GM21526 (cell line): ENCODE data around the gene ANTKMT.

Source experiments
- ATAC-seq: cut with Tn5 transposase; IDR thresholded peaks from one replicate; pipeline ENCODE4 v1.9.1; 2021; ENCODE audit warnings: moderate library complexity; ENCODE audit not compliant: unreplicated experiment, low FRiP score

ANTKMT gene

DNA sequence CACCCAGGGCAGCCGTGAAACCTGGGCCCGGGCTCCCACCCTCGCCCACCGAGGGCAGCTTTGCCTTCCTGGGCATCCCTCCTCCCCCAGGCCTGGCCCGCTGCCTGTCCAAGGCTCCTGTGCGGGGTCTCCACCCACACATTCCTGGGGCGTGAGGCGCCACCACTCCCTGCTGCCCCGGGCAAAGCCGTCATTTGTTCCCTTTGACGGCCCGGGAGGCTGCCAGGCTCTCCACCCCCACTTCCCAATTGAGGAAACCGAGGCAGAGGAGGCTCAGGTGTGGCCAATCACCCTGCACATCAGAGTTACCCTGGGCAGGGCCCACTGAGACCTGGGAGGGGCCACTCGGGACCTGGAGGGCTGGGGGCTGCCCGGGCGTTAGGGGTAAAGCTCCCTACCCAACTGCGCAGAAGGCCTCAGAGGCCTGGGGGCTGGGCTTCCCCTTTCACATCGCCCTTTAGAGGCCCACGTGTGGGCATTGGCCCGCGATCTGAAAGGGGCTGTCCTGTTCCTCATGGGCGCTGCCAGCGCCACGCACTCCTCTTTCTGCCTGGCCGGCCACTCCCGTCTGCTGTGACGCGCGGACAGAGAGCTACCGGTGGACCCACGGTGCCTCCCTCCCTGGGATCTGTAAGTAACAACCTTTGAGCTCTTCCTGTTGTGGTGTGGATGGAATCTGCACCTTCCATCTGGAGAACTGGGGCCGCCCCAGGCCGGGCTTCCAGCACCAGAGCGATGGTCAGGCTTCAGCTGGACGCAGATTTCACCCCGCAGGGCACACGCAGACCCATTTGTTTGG is 39.8 kb downstream of the ANTKMT start, which contains the start of gene MSLN:
TSS of gene MSLN (plus strand) at position 190 of the 799 bp plus-strand sequence. CDS start 1,947 bp downstream, outside the sequence.
- ATAC-seq, result no peak

DNA sequence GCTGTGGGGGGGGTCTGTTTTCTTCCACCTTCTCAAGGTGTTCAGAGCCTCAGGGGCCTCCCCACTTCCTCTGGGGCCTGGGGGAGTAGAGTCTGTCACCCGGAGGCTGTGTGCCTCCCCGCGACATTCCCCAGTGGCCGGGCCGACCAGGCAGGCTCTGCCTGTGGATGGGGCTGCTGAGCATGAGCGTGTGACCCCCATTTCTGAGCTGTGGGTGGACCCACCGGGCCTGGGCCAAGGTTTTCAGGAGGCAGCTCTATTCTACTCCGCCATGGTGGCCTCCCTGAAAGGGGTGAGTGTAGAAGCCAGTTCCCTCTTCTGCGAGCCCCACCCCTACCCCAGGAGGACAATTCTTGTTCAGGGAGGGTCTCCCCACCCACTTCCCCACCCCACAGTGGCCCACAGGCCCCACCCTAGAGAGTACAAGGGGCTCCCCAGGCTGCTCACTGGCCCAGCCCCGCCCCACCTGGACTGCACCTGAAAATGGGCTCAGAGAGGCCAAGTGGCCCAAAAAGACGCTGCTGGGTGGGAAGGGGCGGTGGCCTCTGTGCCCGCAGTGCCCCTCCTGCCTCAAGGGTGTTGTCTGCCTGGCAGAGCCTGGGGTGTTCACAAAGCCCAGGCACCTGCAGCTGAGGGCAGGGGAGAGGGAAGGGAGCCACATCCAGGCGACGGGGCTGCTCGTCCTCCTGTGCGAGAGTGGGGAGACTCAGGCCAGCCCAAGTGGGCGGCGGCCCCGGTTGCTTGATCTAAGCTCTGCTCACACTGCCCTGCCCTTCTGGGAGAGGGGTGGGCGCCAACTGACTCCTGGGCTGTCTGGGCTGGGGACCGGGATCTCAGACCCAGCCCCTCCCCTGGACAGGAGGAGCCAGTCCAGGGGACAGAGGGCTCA is 40.9 kb downstream of the ANTKMT start:
- ATAC-seq, result no peak

DNA sequence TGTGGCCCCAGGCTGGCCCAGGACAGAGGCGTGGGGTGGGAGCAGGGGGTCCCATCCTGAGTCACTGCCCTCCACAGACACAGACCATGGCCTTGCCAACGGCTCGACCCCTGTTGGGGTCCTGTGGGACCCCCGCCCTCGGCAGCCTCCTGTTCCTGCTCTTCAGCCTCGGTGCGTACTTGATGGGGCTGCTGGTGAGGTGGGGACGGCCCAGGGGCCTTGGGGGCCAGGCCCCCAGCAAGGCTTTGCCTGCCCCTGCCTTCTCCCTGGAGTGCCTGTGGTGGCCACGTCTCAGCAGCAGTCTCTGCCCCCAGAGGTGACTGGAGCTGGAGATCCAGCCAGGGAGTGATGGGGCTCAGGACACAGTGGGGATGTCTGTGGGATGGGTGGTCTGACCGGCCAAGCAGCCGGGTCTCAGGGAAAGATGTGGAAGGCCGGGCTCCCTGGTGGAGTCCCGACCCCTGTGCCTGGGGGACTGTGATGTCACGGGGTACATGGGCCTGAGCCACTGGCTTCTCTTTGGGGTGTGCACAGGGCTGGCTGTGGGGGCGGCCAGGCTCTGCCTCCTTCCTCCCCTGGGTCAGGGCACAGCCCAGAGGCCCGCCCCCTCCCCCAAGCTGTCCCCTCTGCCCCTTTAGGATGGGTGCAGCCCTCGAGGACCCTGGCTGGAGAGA is 41.8 kb downstream of the ANTKMT start:
- no peak for ATAC-seq

DNA sequence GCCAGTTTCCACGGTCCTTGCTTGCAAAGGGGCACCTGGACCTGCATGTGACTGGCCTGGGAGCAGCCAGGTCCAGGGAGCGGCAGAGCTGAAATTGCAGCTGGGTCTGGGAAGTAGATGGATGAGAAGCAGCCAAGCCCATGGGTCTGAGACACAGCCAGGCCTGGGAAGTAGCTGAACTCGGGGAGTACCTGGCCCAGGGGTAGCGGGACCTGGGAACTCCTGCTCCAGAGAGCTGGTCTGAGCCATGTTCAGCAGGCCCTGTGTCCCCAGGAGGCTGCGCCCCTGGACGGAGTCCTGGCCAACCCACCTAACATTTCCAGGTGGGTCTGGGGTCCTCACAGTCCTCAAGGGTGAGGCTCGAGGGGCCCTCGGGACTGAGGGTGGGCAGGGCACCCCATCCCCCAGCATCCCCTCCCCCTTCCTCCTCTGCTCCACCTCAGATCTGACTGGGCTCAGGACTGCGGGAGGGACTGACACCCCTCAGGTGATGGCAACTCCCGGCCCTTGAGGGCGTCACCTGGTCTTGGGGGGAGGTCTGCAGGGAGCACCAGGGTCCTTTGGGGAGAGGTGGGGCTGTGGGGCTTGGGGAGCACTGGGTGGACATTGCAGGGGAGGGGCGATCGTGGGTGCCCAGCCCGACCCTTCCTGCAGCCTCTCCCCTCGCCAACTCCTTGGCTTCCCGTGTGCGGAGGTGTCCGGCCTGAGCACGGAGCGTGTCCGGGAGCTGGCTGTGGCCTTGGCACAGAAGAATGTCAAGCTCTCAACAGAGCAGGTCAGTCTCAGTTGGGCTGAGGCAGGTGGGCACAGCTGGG is 42.6 kb downstream of the ANTKMT start:
- ATAC-seq, result no peak

DNA sequence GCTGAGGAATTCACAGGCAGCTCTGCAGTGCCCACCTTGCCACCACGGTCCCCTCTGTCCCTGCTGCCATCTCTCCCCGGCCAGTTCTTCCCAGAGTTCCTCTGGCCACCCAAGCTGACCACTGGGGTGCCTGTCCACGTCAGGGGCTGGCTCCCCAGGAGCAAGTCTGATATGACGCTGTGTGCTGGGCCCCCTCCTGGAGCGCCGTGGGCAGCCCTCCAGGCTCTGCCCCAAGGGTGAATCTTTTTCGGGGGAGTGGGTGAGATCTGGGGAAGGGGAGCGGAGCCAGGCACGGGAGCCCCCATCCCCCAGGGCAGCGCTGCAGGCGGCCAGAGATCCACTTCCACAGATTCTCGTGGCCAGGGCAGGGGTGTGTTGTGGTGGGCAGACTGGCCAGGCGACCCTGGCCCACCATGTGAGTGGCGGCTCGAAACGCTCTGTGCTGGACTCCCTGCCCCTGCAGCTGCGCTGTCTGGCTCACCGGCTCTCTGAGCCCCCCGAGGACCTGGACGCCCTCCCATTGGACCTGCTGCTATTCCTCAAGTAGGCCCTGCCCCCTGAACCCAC is 43.3 kb downstream of the ANTKMT start:
- ATAC-seq, result no peak

DNA sequence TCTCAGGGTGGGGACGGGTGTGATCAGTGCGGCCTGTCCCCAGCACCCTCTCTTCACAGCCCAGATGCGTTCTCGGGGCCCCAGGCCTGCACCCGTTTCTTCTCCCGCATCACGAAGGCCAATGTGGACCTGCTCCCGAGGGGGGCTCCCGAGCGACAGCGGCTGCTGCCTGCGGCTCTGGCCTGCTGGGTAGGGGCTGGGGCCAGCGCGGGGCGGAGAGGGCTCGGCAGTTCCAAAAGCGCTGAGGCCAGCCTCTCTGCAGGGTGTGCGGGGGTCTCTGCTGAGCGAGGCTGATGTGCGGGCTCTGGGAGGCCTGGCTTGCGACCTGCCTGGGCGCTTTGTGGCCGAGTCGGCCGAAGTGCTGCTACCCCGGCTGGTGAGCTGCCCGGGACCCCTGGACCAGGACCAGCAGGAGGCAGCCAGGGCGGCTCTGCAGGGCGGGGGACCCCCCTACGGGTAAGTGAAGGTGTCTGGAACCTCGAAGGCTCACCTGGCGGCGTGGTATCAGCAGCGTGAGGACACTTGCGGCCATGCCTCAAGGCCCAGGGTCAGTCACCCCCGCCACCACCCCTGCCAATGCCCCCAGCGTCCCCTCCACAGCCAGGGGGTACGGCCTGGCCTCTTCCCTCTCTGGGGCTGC is 44.0 kb downstream of the ANTKMT start:
- ATAC-seq, result no peak

DNA sequence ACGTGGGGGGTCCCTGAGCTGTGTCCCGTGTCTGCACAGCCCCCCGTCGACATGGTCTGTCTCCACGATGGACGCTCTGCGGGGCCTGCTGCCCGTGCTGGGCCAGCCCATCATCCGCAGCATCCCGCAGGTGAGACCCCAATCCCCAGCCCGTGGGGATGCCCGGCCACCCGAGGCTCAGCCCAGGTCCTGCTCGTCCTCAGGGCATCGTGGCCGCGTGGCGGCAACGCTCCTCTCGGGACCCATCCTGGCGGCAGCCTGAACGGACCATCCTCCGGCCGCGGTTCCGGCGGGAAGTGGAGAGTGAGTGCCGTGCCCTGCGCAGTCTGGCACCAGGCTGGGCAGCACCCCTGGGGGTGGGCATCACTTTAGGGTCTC is 44.5 kb downstream of the ANTKMT start:
- no peak for ATAC-seq

DNA sequence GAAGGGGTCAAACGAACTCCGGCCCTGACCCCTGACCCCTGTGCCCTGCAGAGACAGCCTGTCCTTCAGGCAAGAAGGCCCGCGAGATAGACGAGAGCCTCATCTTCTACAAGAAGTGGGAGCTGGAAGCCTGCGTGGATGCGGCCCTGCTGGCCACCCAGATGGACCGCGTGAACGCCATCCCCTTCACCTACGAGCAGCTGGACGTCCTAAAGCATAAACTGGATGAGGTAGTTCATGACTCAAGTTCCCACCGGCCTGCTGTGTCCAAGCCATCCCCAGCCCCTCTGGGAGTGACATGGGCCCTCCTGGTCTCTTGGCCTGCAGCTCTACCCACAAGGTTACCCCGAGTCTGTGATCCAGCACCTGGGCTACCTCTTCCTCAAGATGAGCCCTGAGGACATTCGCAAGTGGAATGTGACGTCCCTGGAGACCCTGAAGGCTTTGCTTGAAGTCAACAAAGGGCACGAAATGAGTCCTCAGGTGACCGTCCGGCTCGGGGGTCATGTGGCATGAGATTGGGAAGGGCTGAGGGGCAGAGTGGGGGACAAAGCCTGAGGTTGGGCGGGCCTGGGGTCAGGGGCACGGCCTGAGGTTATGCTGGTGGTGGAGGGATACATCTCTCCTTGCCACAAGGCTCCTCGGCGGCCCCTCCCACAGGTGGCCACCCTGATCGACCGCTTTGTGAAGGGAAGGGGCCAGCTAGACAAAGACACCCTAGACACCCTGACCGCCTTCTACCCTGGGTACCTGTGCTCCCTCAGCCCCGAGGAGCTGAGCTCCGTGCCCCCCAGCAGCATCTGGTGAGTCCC is 45.3 kb downstream of the ANTKMT start:
- ATAC-seq, result no peak

DNA sequence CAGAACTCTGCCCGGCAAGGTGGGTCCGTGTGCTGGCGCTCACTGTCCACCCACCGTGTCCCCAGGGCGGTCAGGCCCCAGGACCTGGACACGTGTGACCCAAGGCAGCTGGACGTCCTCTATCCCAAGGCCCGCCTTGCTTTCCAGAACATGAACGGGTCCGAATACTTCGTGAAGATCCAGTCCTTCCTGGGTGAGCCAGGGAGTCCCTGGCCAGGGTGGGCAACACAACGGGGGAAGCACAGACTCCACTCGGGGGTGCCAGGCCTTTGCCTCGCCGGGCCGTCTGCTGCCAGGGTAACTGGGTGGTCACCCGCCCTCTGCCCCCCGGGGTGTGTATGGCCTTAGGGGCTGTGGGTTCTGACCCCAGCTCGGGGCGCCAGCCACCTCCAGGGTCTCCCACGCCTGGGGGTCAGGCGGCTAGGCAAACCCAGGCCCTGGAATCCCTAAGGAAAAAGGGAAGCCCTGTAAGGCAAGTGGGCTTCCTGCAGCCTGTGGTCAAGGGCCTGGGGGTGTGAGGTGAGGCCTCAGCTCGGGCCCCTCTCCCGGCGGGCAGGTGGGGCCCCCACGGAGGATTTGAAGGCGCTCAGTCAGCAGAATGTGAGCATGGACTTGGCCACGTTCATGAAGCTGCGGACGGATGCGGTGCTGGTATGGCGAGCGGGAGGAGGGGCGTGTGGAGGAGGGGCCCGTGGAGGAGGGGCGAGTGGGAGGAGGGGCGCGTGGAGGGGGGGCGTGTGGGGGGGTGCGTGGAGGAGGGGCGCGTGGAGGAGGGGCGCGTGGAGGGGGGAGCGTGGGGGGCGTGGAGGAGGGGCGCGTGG is 46.1 kb downstream of the ANTKMT start:
- ATAC-seq, result no peak

DNA sequence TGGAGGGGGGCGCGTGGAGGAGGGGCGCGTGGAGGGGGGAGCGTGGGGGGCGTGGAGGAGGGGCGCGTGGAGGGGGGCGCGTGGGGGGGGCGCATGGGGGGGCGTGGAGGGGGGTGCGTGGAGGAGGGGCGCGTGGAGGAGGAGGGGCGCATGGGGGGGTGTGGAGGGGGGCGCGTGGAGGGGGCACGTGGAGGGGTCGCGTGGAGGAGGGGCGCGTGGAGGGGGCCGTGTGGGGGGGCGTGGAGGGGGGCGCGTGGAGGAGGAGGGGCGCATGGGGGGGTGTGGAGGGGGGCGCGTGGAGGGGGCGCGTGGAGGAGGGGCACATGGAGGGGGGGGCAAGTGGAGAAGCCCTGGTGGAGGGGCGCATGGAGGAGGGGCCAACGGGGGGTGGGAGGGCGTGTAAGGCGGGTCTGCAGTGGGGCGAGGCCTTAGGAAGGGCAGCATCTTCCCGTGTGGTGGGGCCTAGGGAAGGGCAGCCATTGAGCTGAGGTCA is 46.8 kb downstream of the ANTKMT start:
- no peak for ATAC-seq

DNA sequence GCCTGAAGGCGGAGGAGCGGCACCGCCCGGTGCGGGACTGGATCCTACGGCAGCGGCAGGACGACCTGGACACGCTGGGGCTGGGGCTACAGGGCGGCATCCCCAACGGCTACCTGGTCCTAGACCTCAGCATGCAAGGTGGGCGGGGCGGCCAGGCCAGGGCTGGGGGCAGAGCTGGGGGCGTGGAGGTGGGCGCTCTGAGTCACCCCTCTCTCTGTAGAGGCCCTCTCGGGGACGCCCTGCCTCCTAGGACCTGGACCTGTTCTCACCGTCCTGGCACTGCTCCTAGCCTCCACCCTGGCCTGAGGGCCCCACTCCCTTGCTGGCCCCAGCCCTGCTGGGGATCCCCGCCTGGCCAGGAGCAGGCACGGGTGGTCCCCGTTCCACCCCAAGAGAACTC is 47.5 kb downstream of the ANTKMT start:
- no peak for ATAC-seq

DNA sequence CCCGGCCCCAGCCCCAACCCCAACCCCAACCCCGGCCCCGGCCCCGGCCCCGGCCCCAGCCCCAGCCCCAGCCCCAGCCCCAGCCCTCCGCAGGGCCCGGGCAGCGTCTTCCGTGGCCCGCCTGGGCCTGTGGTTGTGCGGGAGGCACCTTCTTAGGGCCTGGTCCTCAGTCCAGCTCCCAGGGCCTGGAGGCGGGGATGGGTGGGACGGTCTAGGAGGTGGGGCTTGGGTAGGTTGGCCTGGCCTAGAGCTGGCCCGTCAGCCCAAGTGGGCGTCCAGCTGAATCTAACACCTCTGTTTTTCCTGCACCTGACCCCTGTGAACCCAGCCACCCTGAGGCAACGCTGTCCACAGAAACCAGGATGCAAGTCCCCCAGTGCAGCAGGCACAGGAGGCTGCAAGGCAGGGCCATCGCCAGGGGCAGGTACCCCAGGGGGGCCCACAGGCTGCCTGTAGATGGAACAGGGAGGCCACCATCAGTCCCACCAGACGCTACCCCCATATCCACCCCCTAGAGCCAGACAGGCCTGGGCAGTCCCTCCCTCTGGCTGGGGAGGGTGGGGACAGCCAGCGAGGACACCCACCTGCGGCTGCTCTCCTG is 48.3 kb downstream of the ANTKMT start:
- no peak for ATAC-seq

DNA sequence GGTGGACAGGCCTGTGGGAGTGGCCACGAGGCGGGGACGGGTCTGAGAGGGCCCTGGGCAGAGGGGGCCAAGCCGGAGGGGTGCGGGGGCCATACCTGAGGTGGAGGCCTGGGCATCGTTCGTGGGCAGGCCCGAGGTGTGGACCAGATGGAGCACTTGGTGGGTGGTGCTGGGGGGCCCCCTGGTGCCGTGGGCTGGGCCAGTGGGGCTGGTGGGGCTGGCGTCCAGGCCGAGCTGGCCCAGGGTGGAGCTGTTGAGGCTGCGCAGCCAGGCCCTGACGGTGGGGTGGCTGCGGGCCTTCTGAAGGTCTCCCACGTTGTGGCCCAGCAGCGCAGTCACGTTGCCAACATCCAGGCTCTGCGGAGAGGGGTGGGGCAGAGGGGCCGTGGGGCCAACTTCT is 49.0 kb downstream of the ANTKMT start:
- ATAC-seq, result no peak

DNA sequence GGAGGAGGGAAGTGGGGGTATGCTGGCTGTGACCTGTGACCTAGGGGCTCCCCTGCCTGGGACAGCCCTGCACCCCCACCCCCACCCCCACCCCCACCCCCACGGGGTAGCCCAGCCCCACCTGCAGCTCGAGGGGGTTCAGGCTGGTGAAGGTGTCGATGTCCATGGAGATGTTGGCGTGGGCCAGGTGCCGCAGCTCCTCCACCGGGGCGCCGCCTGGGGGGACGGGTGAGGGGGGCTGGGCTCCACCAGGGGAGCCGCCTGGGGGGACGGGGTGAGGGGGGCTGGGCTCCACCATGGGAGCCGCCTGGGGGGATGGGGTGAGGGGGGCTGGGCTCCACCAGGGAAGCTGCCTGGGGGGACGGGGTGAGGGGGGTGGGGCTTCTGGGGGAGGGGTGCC is 49.5 kb downstream of the ANTKMT start:
- ATAC-seq, result no peak
